PC-3 (cell line): Measurements from ENCODE around the gene KCNS3. TPM values are rescaled to one million over a fixed set of nuclear protein-coding genes. Genes with fewer than 3 reads are reported as not detected.

Source experiments
- ATAC-seq: fragments of 200-7000 bp; cut with Tn5 transposase; 2 replicates; pipeline ENCODE4 v1.9.1; 2020; ENCODE audit warnings: mild to moderate bottlenecking, moderate library complexity
- BruUV-seq: library from RNA; stranded (reverse); fragments of 400-500 nt; replicated peaks from 2 replicates; lab custom pipeline; 2021; lab: Mats Ljungman, UMichigan
- CTCF ChIA-PET: fragments of 300-600 bp; sonication (Branson Sonifier 250); formaldehyde crosslinking; loops from one replicate; lab custom pipeline; 2022; ENCODE audit warnings: antibody characterized with exemption; lab: Charles Lee
- POLR2A ChIA-PET: fragments of 300-600 bp; sonication (Branson Sonifier 250); formaldehyde crosslinking; loops from one replicate; lab custom pipeline; 2022; ENCODE audit warnings: antibody characterized with exemption; ENCODE audit not compliant: unreplicated experiment; lab: Charles Lee
- DNase-seq: peaks from one replicate; pipeline ENCODE4 v3.0.0-alpha.2; 2015
- H2AFZ ChIP-seq: fragments of 300-600 bp; sonication (generic); 2 replicates; pipeline ENCODE4 v1.6.0; 2016; ENCODE audit warnings: antibody characterized with exemption, low read length
- H3F3A ChIP-seq: fragments of 300-600 bp; sonication (generic); one replicate; pipeline ENCODE4 v1.6.0; 2017; ENCODE audit warnings: antibody characterized with exemption, low read length, control low read depth, mild to moderate bottlenecking; ENCODE audit not compliant: unreplicated experiment
- H3K27ac ChIP-seq: fragments of 300-600 bp; sonication (generic); 2 replicates; pipeline ENCODE4 v1.5.1; 2016; ENCODE audit warnings: mild to moderate bottlenecking, low read length
- H3K27me3 ChIP-seq: fragments of 300-600 bp; sonication (generic); 2 replicates; pipeline ENCODE4 v1.6.1; 2016; ENCODE audit warnings: low read length, mixed read lengths
- H3K36me3 ChIP-seq: fragments of 300-600 bp; sonication (generic); 2 replicates; pipeline ENCODE4 v1.6.1; 2016; ENCODE audit warnings: low read depth, mixed run types, low read length, mixed read lengths
- H3K4me1 ChIP-seq: fragments of 300-600 bp; sonication (generic); 2 replicates; pipeline ENCODE4 v1.5.1; 2016; ENCODE audit warnings: low read length; ENCODE audit not compliant: insufficient read depth
- H3K4me2 ChIP-seq: fragments of 300-600 bp; sonication (generic); 2 replicates; pipeline ENCODE4 v1.6.0; 2016; ENCODE audit warnings: low read length
- H3K4me3 ChIP-seq: fragments of 300-600 bp; sonication (generic); 2 replicates; pipeline ENCODE4 v1.5.1; 2016; ENCODE audit warnings: mild to moderate bottlenecking, low read length, mixed read lengths
- H3K79me2 ChIP-seq: fragments of 300-600 bp; sonication (generic); 2 replicates; pipeline ENCODE4 v1.6.1; 2017; ENCODE audit warnings: low read length, mixed read lengths
- H3K9ac ChIP-seq: fragments of 300-600 bp; sonication (generic); 2 replicates; pipeline ENCODE4 v1.6.0; 2016; ENCODE audit warnings: mild to moderate bottlenecking, low read length
- H3K9me2 ChIP-seq: fragments of 300-600 bp; sonication (generic); replicated peaks from 2 replicates; pipeline ENCODE4 v1.6.1; 2016; ENCODE audit warnings: mixed run types, low read length, mixed read lengths
- H3K9me3 ChIP-seq: fragments of 300-600 bp; sonication (generic); 2 replicates; pipeline ENCODE4 v1.6.1; 2016; ENCODE audit warnings: low read length, mixed read lengths
- H4K20me1 ChIP-seq: fragments of 300-600 bp; sonication (generic); 2 replicates; pipeline ENCODE4 v1.6.1; 2016; ENCODE audit warnings: low read length, mixed read lengths
- CTCF ChIP-seq: fragments of 300-600 bp; sonication (generic); conservative IDR thresholded peaks from 2 replicates; pipeline ENCODE4 v1.5.1; 2017; ENCODE audit warnings: antibody characterized with exemption, low read depth, mild to moderate bottlenecking, low read length
- EZH2 ChIP-seq: fragments of 300-600 bp; sonication (generic); IDR thresholded peaks from one replicate; pipeline ENCODE4 v1.6.1; 2017; ENCODE audit warnings: antibody characterized with exemption, mild to moderate bottlenecking, low read length; ENCODE audit not compliant: unreplicated experiment
- EZH2phosphoT487 ChIP-seq: fragments of 300-600 bp; sonication (generic); IDR thresholded peaks from 2 replicates; pipeline ENCODE4 v1.6.1; 2018; ENCODE audit warnings: mild to moderate bottlenecking, antibody characterized with exemption, low read length, borderline replicate concordance
- intact Hi-C: fragments of 100-400 bp; cut with micrococcal nuclease; formaldehyde crosslinking; loops from 2 replicates; pipeline ENCODE4 v1.9.0; 2023
- total RNA-seq: library from RNA; depleted of rRNA; stranded (reverse); fragments of >200 nt; gene quantifications from 2 replicates; pipeline ENCODE4 v1.2.3, GENCODE V29; 2014

The KCNS3 gene
- total RNA-seq, 1 experiment from 2014 or later: 5.8 TPM

GRCh38 chr2:17910980-17911379 lies 32.5 kb downstream of the KCNS3 start:
- Histone ChIP-seq H2AFZ (no peak overlapping the region), H3K79me2 (no peaks in the 10 kb centered on the region), H3K9me2 (no peaks in the 10 kb centered on the region), H3K4me2 (no peak overlapping the region), H3K27ac (no peak overlapping the region), H4K20me1 (no peaks in the 10 kb centered on the region), H3K4me3 (no peak overlapping the region), H3F3A (no peaks in the 10 kb centered on the region), H3K4me1 (no peaks in the 10 kb centered on the region), H3K9ac (no peak overlapping the region), H3K27me3 (no peaks in the 10 kb centered on the region), H3K9me3 (no peaks in the 10 kb centered on the region), H3K36me3 (no peaks in the 10 kb centered on the region)
- ChIA-PET CTCF (no interaction called here), POLR2A (interaction anchor here (0.5 kb wide), 1 partner anchor 56 kb away, joined by 3 read pairs; no protein-coding TSS in a partner anchor)
- DNase-seq (no peak), ATAC-seq (no peak)
- no TSS peak for BruUV-seq
- intact Hi-C loops: no loop called here
- TF ChIP-seq CTCF (no peak), EZH2 (no peak), EZH2phosphoT487 (no peak)

- TF ChIP-seq EZH2 (no peak), EZH2phosphoT487 (no peak), CTCF (no peak)
- Histone ChIP-seq H3K27me3 (no peaks in the 10 kb centered on the region), H4K20me1 (no peaks in the 10 kb centered on the region), H3K9me2 (no peaks in the 10 kb centered on the region), H2AFZ (no peak overlapping the region), H3K4me3 (no peak overlapping the region), H3F3A (no peaks in the 10 kb centered on the region), H3K9me3 (no peaks in the 10 kb centered on the region), H3K27ac (no peak overlapping the region), H3K9ac (no peak overlapping the region), H3K4me1 (no peaks in the 10 kb centered on the region), H3K36me3 (no peaks in the 10 kb centered on the region), H3K79me2 (no peaks in the 10 kb centered on the region), H3K4me2 (no peak overlapping the region)
- intact Hi-C loops: no loop called here
- CTCF ChIA-PET: no interaction called here
- POLR2A ChIA-PET: no interaction called here
- ATAC-seq (no peak), DNase-seq (no peak)
- BruUV-seq: no TSS peak
These were observed 33.2 kb downstream of the KCNS3 start for GRCh38 chr2:17911491-17912260.

GRCh38 chr2:17912266-17912691 lies 33.8 kb downstream of the KCNS3 start:
- TF ChIP-seq EZH2 (no peak), EZH2phosphoT487 (no peak), CTCF (no peak)
- ChIA-PET POLR2A (no interaction called here), CTCF (no interaction called here)
- H4K20me1 ChIP-seq: no peaks in the 10 kb centered on the region
- H3K27ac ChIP-seq: no peak overlapping the region
- H3K27me3 ChIP-seq: no peaks in the 10 kb centered on the region
- H3K79me2 ChIP-seq: no peaks in the 10 kb centered on the region
- no peaks in the 10 kb centered on the region for H3K9me3 ChIP-seq
- H3K9me2 ChIP-seq: no peaks in the 10 kb centered on the region
- ATAC-seq (no peak), DNase-seq (no peak)
- H3K9ac ChIP-seq: no peak overlapping the region
- no peak overlapping the region for H3K4me2 ChIP-seq
- no peaks in the 10 kb centered on the region for H3K36me3 ChIP-seq
- H3K4me1 ChIP-seq: no peaks in the 10 kb centered on the region
- BruUV-seq: no TSS peak
- intact Hi-C loops: no loop called here
- H2AFZ ChIP-seq: no peak overlapping the region
- no peak overlapping the region for H3K4me3 ChIP-seq
- no peaks in the 10 kb centered on the region for H3F3A ChIP-seq
